Keratinocyte (primary cell): ENCODE data around the gene EEPD1. TPM values are rescaled to one million over a fixed set of nuclear protein-coding genes. Genes with fewer than 3 reads are reported as not detected.

Experiments
- DNase-seq: peaks from one replicate; pipeline ENCODE4 v3.0.0-alpha.2; 2011; ENCODE audit warnings: low read depth, missing footprints, low spot score
- FAIRE-seq: peaks from 2 replicates; lab custom pipeline; 2011; peaks lifted over from hg19 to GRCh38; lab: Jason Lieb, UNC
- H2AFZ ChIP-seq: 2 replicates; pipeline ENCODE4 v1.6.0; 2012; ENCODE audit warnings: low read length, control low read depth, inconsistent platforms; ENCODE audit not compliant: control insufficient read depth
- H3K27ac ChIP-seq: 2 replicates; pipeline ENCODE4 v1.5.1; 2011; ENCODE audit warnings: low read length; ENCODE audit not compliant: control insufficient read depth, insufficient read depth
- H3K27me3 ChIP-seq: 3 replicates; pipeline ENCODE4 v1.6.0; 2011; ENCODE audit warnings: low read length; ENCODE audit not compliant: control insufficient read depth, insufficient read depth; ENCODE audit errors: extremely low read depth
- H3K36me3 ChIP-seq, 2 experiments: 2 replicates in 1 of 2; 3 replicates in 1 of 2; pipeline ENCODE4 v1.5.1; 2011; ENCODE audit warnings: low read length in 2 of 2, mild to moderate bottlenecking in 1 of 2; ENCODE audit not compliant: control insufficient read depth in 2 of 2, insufficient read depth in 2 of 2; ENCODE audit errors: extremely low read depth in 1 of 2
- H3K4me1 ChIP-seq: 3 replicates; pipeline ENCODE4 v1.5.1; 2011; ENCODE audit warnings: low read length; ENCODE audit not compliant: control insufficient read depth, insufficient read depth; ENCODE audit errors: extremely low read depth
- H3K4me2 ChIP-seq: 3 replicates; pipeline ENCODE4 v1.6.0; 2011; ENCODE audit warnings: low read depth, low read length; ENCODE audit not compliant: control insufficient read depth, insufficient read depth; ENCODE audit errors: extremely low read depth
- H3K4me3 ChIP-seq, 3 experiments: fragments of 200-600 bp in 1 of 3; sonication (generic) in 1 of 3; 2 replicates in 2 of 3; 3 replicates in 1 of 3; pipeline ENCODE4 v1.5.1; 2011 to 2016; ENCODE audit warnings: low read length in 3 of 3, mild to moderate bottlenecking in 3 of 3, control low read depth in 2 of 3, inconsistent platforms in 1 of 3, low read depth in 1 of 3, mixed read lengths in 1 of 3, mixed run types in 1 of 3, moderate library complexity in 1 of 3; ENCODE audit not compliant: control insufficient read depth in 2 of 3, insufficient read depth in 2 of 3; ENCODE audit errors: extremely low read depth in 1 of 3
- H3K79me2 ChIP-seq: 2 replicates; pipeline ENCODE4 v1.6.0; 2012; ENCODE audit warnings: low read length; ENCODE audit not compliant: control insufficient read depth, insufficient read depth
- H3K9ac ChIP-seq: 3 replicates; pipeline ENCODE4 v1.6.0; 2011; ENCODE audit warnings: low read length; ENCODE audit not compliant: control insufficient read depth, insufficient read depth; ENCODE audit errors: extremely low read depth
- H3K9me1 ChIP-seq: 3 replicates; pipeline ENCODE4 v1.6.0; 2011; ENCODE audit warnings: low read length; ENCODE audit not compliant: control insufficient read depth, insufficient read depth; ENCODE audit errors: extremely low read depth
- H3K9me3 ChIP-seq: 2 replicates; pipeline ENCODE4 v1.5.1; 2012; ENCODE audit warnings: low read depth, low read length; ENCODE audit not compliant: control insufficient read depth
- H4K20me1 ChIP-seq: 3 replicates; pipeline ENCODE4 v1.6.0; 2011; ENCODE audit warnings: low read length; ENCODE audit not compliant: control insufficient read depth, insufficient read depth; ENCODE audit errors: extremely low read depth
- CTCF ChIP-seq, 3 experiments: IDR thresholded peaks in 1 of 3; conservative IDR thresholded peaks in 1 of 3; optimal IDR thresholded peaks in 1 of 3; 2 replicates in 2 of 3; 3 replicates in 1 of 3; pipeline versions ENCODE3 to v1.5.1; 2011; ENCODE audit warnings: low read length in 3 of 3, mild to moderate bottlenecking in 3 of 3, moderate library complexity in 2 of 3, control low read depth in 1 of 3, inconsistent platforms in 1 of 3; ENCODE audit not compliant: insufficient read depth in 2 of 3; ENCODE audit errors: extremely low read depth in 1 of 3
- EZH2 ChIP-seq: IDR thresholded peaks from one replicate; pipeline ENCODE4 v1.6.1; 2012; ENCODE audit warnings: inconsistent platforms, mild to moderate bottlenecking, low read length, moderate library complexity
- dilution Hi-C: fragments of 300-500 bp; cut with MboI; formaldehyde crosslinking; loops from one replicate; pipeline ENCODE4 v1.7.0; 2020; ENCODE audit warnings: low sequenced_read_pairs; ENCODE audit not compliant: extremely low pct_ligation_motif_present
- polyA plus RNA-seq, 5 experiments: library from polyadenylated mRNA; depleted of rRNA in 3 of 5; stranded (reverse) in 3 of 5; stranded (forward) in 1 of 5; unstranded in 1 of 5; fragments of >200 nt; gene quantifications; 1 replicate in 1 of 5; 2 replicates in 3 of 5; 3 replicates in 1 of 5; pipeline versions ENCODE4 v1.2.1 to v1.2.3, GENCODE V29; 2011 to 2012; ENCODE audit warnings: missing spikeins in 2 of 5, low read depth in 1 of 5, low replicate concordance in 1 of 5

Gene EEPD1
- polyA plus RNA-seq, 1 donor (not counting 4 experiments of a cell fraction or from before 2014, with no cell fraction given) = 1.2 TPM

DNA sequence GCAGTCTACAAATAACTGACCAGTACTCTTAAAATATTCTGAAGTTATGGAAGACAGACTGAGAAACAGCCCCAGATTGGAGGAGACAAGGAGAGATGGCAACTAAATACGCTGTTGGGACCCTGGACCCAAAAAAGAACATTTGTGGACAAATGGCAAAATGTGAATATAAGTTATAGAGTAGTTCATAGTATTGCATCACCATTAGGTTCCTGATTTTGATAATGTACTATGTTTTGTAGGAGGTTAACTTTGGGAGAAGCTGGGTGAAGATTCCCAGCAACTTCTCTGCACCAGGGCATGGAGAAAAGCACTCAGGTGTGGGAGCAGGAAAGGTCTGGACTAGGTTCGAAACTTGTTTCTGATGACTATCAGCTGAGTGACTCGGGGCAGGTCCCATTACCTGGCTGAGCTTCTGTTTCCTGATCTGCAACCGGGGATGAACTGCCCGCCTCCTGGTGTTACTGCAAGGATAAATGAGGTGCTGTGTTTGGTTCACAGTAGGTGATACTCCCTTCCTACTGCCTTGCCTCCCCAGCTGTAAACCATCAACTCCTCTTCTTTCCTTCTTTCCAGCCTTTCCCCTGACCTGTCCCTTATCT lies 48.2 kb downstream of the EEPD1 start:
- H3K4me3 ChIP-seq = no peak overlapping the region
- no peaks in the 10 kb centered on the region for H3K79me2 ChIP-seq
- H3K27ac ChIP-seq = no peak overlapping the region
- TF ChIP-seq EZH2 = no peak
- no peak for TF ChIP-seq CTCF (optimal IDR thresholded peaks at IDR 0.05 in 1 of 3, IDR thresholded peaks at IDR 0.05 in 1 of 3, conservative IDR thresholded peaks at IDR 0.05 in 1 of 3; ENCODE audit: extremely low read depth in 1 of 3, insufficient read depth in 2 of 3, low read length in 3 of 3)
- FAIRE-seq (no peak), DNase-seq (no peak)
- no peaks in the 10 kb centered on the region for H3K4me1 ChIP-seq
- no peak overlapping the region for H3K4me2 ChIP-seq
- H3K9me1 ChIP-seq = no peaks in the 10 kb centered on the region
- dilution Hi-C loops = no loop called here
- no peaks in the 10 kb centered on the region for H3K27me3 ChIP-seq
- no peak overlapping the region for H3K9ac ChIP-seq
- no peak overlapping the region for H2AFZ ChIP-seq
- no peaks in the 10 kb centered on the region for H4K20me1 ChIP-seq
- H3K9me3 ChIP-seq = no peaks in the 10 kb centered on the region
- H3K36me3 ChIP-seq = no peaks in the 10 kb centered on the region

DNA sequence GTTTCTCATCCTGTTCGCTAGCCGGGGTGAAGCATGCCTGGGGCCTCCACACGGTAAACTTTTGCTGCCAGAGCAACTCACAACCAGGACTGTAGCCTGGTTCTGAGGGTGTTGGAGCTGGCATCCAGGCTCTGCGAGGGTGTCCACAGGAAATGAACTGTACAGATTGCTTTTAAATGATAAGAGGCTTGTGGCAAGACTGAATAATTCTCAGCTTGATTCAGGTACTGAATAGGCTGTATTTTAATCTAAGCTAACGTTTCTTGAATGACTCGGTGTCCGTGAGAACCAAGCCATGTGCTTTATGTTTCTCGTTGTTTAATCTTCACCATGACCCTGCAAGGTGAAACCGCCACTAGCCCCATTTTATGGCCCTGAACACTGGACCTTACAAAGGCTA lies 49.3 kb downstream of the EEPD1 start:
- no peak overlapping the region for H3K27ac ChIP-seq
- no peaks in the 10 kb centered on the region for H3K36me3 ChIP-seq
- no peak for TF ChIP-seq CTCF (optimal IDR thresholded peaks at IDR 0.05 in 1 of 3, IDR thresholded peaks at IDR 0.05 in 1 of 3, conservative IDR thresholded peaks at IDR 0.05 in 1 of 3; ENCODE audit: extremely low read depth in 1 of 3, insufficient read depth in 2 of 3, low read length in 3 of 3)
- no peak for TF ChIP-seq EZH2
- dilution Hi-C loops = no loop called here
- no peaks in the 10 kb centered on the region for H3K79me2 ChIP-seq
- no peak for FAIRE-seq
- no peaks in the 10 kb centered on the region for H3K4me1 ChIP-seq
- H3K27me3 ChIP-seq = no peaks in the 10 kb centered on the region
- DNase-seq = no peak
- no peaks in the 10 kb centered on the region for H3K9me1 ChIP-seq
- H2AFZ ChIP-seq = no peak overlapping the region
- H3K9me3 ChIP-seq = no peaks in the 10 kb centered on the region
- H3K9ac ChIP-seq = no peak overlapping the region
- H3K4me2 ChIP-seq = no peak overlapping the region
- no peaks in the 10 kb centered on the region for H4K20me1 ChIP-seq
- no peak overlapping the region for H3K4me3 ChIP-seq
